ENCODE results near the gene ADGRG4.
"Not testable (repeated sequence)": the region's sequence is repeated elsewhere in the genome, so short reads cannot be mapped to it uniquely, and the experiment has no call there.

Gene ADGRG4

GRCh38 chrX:136300721-136301120, at the start of gene ADGRG4:
ADGRG4 (plus strand) TSS chrX:136300963; CDS start chrX:136308778, 7,815 bp downstream.
- not testable (repeated sequence) for DNase-seq

- DNase-seq, result peak; percentile 82
Measured at GRCh38 chrX:136251041-136251991, 49.4 kb upstream of the ADGRG4 start, which contains the start of gene MAP7D3. MAP7D3 (minus strand) TSS chrX:136251400; CDS start chrX:136251358, 42 bp downstream.

- DNase-seq, result no peak
Measured at GRCh38 chrX:136255541-136255940, 45.2 kb upstream of the ADGRG4 start.

GRCh38 chrX:136256026-136256425, 44.7 kb upstream of the ADGRG4 start:
- no peak for DNase-seq

GRCh38 chrX:136258951-136259350, 41.8 kb upstream of the ADGRG4 start:
- no peak for DNase-seq

GRCh38 chrX:136259543-136259942, 41.2 kb upstream of the ADGRG4 start:
- no peak for DNase-seq

GRCh38 chrX:136260776-136261175, 40.0 kb upstream of the ADGRG4 start:
- no peak for DNase-seq

- DNase-seq, result no peak
Measured at GRCh38 chrX:136261321-136261720, 39.4 kb upstream of the ADGRG4 start.

GRCh38 chrX:136262243-136262642, 38.5 kb upstream of the ADGRG4 start:
- DNase-seq, result no peak

GRCh38 chrX:136262812-136263315, 37.9 kb upstream of the ADGRG4 start:
- no peak for DNase-seq

- DNase-seq, result no peak
Measured at GRCh38 chrX:136266828-136267227, 33.9 kb upstream of the ADGRG4 start.

GRCh38 chrX:136268051-136269048, 32.4 kb upstream of the ADGRG4 start:
- peak; percentile 67 for DNase-seq

- DNase-seq, result no peak
Measured at GRCh38 chrX:136269921-136270320, 30.8 kb upstream of the ADGRG4 start.

- DNase-seq, result no peak
Measured at GRCh38 chrX:136271300-136271699, 29.5 kb upstream of the ADGRG4 start.

- no peak for DNase-seq
Measured at GRCh38 chrX:136272325-136272724, 28.4 kb upstream of the ADGRG4 start.

- peak; percentile 11 for DNase-seq
Measured at GRCh38 chrX:136273986-136274385, 26.8 kb upstream of the ADGRG4 start.

- peak; percentile 10 for DNase-seq
Measured at GRCh38 chrX:136275553-136275952, 25.2 kb upstream of the ADGRG4 start.

GRCh38 chrX:136286375-136286774, 14.4 kb upstream of the ADGRG4 start:
- DNase-seq, result not testable (repeated sequence)

- DNase-seq, result no peak
Measured at GRCh38 chrX:136291824-136292223, 8.9 kb upstream of the ADGRG4 start.

- no peak for DNase-seq
Measured at GRCh38 chrX:136292656-136293055, 8.1 kb upstream of the ADGRG4 start.

GRCh38 chrX:136295380-136295779, 5.4 kb upstream of the ADGRG4 start:
- DNase-seq, result no peak

GRCh38 chrX:136303041-136303440, 2.3 kb downstream of the ADGRG4 start:
- no peak for DNase-seq

- peak; percentile 23 for DNase-seq
Measured at GRCh38 chrX:136304493-136304892, 3.7 kb downstream of the ADGRG4 start.
